Measurements from ENCODE around the gene C1QC.

C1QC gene

GRCh38 chr1:22611530-22611947 is 31.9 kb upstream of the C1QC start:
- no peak for DNase-seq (ENCODE audit: low spot score in 2 of 2)
- no peaks in the 10 kb centered on the region for H3K9me3 Mint-ChIP-seq

GRCh38 chr1:22612671-22613571 is 30.5 kb upstream of the C1QC start:
- Mint-ChIP-seq H3K4me1 (no peaks in the 10 kb centered on the region), H3K27me3 (peaks cover 27% of the 10 kb centered on the region), H3K9me3 (no peaks in the 10 kb centered on the region), H3K27ac (no peak overlapping the region), H3K36me3 (no peaks in the 10 kb centered on the region), H3K4me3 (no peak overlapping the region)
- ATAC-seq (ENCODE audit: low read depth) (no peak), DNase-seq (ENCODE audit: low spot score in 2 of 2) (no peak)

More at GRCh38 chr1:22611530-22611947, 31.9 kb upstream of the C1QC start:
- peaks cover 23% of the 10 kb centered on the region for H3K27me3 Mint-ChIP-seq
- no peak overlapping the region for H3K27ac Mint-ChIP-seq
- no peaks in the 10 kb centered on the region for H3K36me3 Mint-ChIP-seq
- no peak overlapping the region for H3K4me3 Mint-ChIP-seq
- ATAC-seq (ENCODE audit: low read depth), result no peak
- no peaks in the 10 kb centered on the region for H3K4me1 Mint-ChIP-seq

GRCh38 chr1:22613572-22613918 is 29.9 kb upstream of the C1QC start:
- Mint-ChIP-seq H3K4me1 (no peaks in the 10 kb centered on the region), H3K27ac (no peak overlapping the region), H3K27me3 (peaks cover 23% of the 10 kb centered on the region), H3K36me3 (no peaks in the 10 kb centered on the region), H3K9me3 (no peaks in the 10 kb centered on the region), H3K4me3 (no peak overlapping the region)
- DNase-seq (ENCODE audit: low spot score in 2 of 2) (no peak), ATAC-seq (ENCODE audit: low read depth) (no peak)

- H3K36me3 Mint-ChIP-seq, result no peaks in the 10 kb centered on the region
- ATAC-seq (ENCODE audit: low read depth), result no peak
- peaks cover 23% of the 10 kb centered on the region for H3K27me3 Mint-ChIP-seq
- no peak overlapping the region for H3K4me3 Mint-ChIP-seq
- H3K4me1 Mint-ChIP-seq, result no peaks in the 10 kb centered on the region
- no peak for DNase-seq (ENCODE audit: low spot score in 2 of 2)
- H3K9me3 Mint-ChIP-seq, result no peaks in the 10 kb centered on the region
- no peak overlapping the region for H3K27ac Mint-ChIP-seq
Measured at GRCh38 chr1:22613951-22614350, 29.5 kb upstream of the C1QC start.

- peaks cover 22% of the 10 kb centered on the region for H3K27me3 Mint-ChIP-seq
Measured at GRCh38 chr1:22615886-22616285, 27.5 kb upstream of the C1QC start.

GRCh38 chr1:22616571-22616970 is 26.9 kb upstream of the C1QC start:
- ATAC-seq (ENCODE audit: low read depth) (no peak), DNase-seq (ENCODE audit: low spot score in 2 of 2) (no peak)
- no peak overlapping the region for H3K4me3 Mint-ChIP-seq
- H3K27ac Mint-ChIP-seq, result no peak overlapping the region
- H3K4me1 Mint-ChIP-seq, result no peaks in the 10 kb centered on the region
- H3K36me3 Mint-ChIP-seq, result no peaks in the 10 kb centered on the region
- no peaks in the 10 kb centered on the region for H3K9me3 Mint-ChIP-seq
- peaks cover 24% of the 10 kb centered on the region for H3K27me3 Mint-ChIP-seq

More at GRCh38 chr1:22615886-22616285, 27.5 kb upstream of the C1QC start:
- no peaks in the 10 kb centered on the region for H3K4me1 Mint-ChIP-seq
- H3K27ac Mint-ChIP-seq, result no peak overlapping the region
- DNase-seq (ENCODE audit: low spot score in 2 of 2) (no peak), ATAC-seq (ENCODE audit: low read depth) (no peak)
- H3K9me3 Mint-ChIP-seq, result no peaks in the 10 kb centered on the region
- H3K4me3 Mint-ChIP-seq, result no peak overlapping the region
- H3K36me3 Mint-ChIP-seq, result no peaks in the 10 kb centered on the region

- Mint-ChIP-seq H3K9me3 (no peaks in the 10 kb centered on the region), H3K4me1 (no peaks in the 10 kb centered on the region), H3K27ac (no peak overlapping the region), H3K27me3 (peaks cover 20% of the 10 kb centered on the region), H3K36me3 (no peaks in the 10 kb centered on the region), H3K4me3 (no peak overlapping the region)
- no peak for ATAC-seq (ENCODE audit: low read depth)
- DNase-seq (ENCODE audit: low spot score in 2 of 2), result no peak
Measured at GRCh38 chr1:22618056-22618455, 25.4 kb upstream of the C1QC start.

- no peaks in the 10 kb centered on the region for H3K4me1 Mint-ChIP-seq
- ATAC-seq (ENCODE audit: low read depth), result no peak
- H3K4me3 Mint-ChIP-seq, result no peak overlapping the region
- no peaks in the 10 kb centered on the region for H3K9me3 Mint-ChIP-seq
- no peaks in the 10 kb centered on the region for H3K36me3 Mint-ChIP-seq
- H3K27ac Mint-ChIP-seq, result no peak overlapping the region
- peaks cover 19% of the 10 kb centered on the region for H3K27me3 Mint-ChIP-seq
- DNase-seq (ENCODE audit: low spot score in 2 of 2), result no peak
Measured at GRCh38 chr1:22619252-22619651, 24.2 kb upstream of the C1QC start.

GRCh38 chr1:22619798-22620197 is 23.6 kb upstream of the C1QC start:
- Mint-ChIP-seq H3K27me3 (peaks cover 19% of the 10 kb centered on the region), H3K4me3 (no peak overlapping the region), H3K4me1 (no peaks in the 10 kb centered on the region), H3K36me3 (no peaks in the 10 kb centered on the region), H3K9me3 (no peaks in the 10 kb centered on the region), H3K27ac (no peak overlapping the region)
- no peak for ATAC-seq (ENCODE audit: low read depth)
- DNase-seq (ENCODE audit: low spot score in 2 of 2), result no peak

- ATAC-seq (ENCODE audit: low read depth), result no peak
- H3K27ac Mint-ChIP-seq, result no peak overlapping the region
- no peaks in the 10 kb centered on the region for H3K36me3 Mint-ChIP-seq
- H3K27me3 Mint-ChIP-seq, result peaks cover 18% of the 10 kb centered on the region
- no peak overlapping the region for H3K4me3 Mint-ChIP-seq
- H3K4me1 Mint-ChIP-seq, result no peaks in the 10 kb centered on the region
- no peak for DNase-seq (ENCODE audit: low spot score in 2 of 2)
- no peaks in the 10 kb centered on the region for H3K9me3 Mint-ChIP-seq
Measured at GRCh38 chr1:22621761-22622160, 21.7 kb upstream of the C1QC start.

- H3K4me1 Mint-ChIP-seq, result no peaks in the 10 kb centered on the region
- H3K36me3 Mint-ChIP-seq, result no peaks in the 10 kb centered on the region
- peaks cover 23% of the 10 kb centered on the region for H3K27me3 Mint-ChIP-seq
- DNase-seq (ENCODE audit: low spot score in 2 of 2) (no peak), ATAC-seq (ENCODE audit: low read depth) (no peak)
- H3K9me3 Mint-ChIP-seq, result no peaks in the 10 kb centered on the region
- H3K4me3 Mint-ChIP-seq, result no peak overlapping the region
- no peak overlapping the region for H3K27ac Mint-ChIP-seq
Measured at GRCh38 chr1:22625262-22625925, 18.0 kb upstream of the C1QC start.

- no peaks in the 10 kb centered on the region for H3K4me1 Mint-ChIP-seq
- no peak overlapping the region for H3K4me3 Mint-ChIP-seq
- no peak for DNase-seq (ENCODE audit: low spot score in 2 of 2)
- no peaks in the 10 kb centered on the region for H3K36me3 Mint-ChIP-seq
- no peaks in the 10 kb centered on the region for H3K9me3 Mint-ChIP-seq
- peaks cover 20% of the 10 kb centered on the region for H3K27me3 Mint-ChIP-seq
- ATAC-seq (ENCODE audit: low read depth), result no peak
- H3K27ac Mint-ChIP-seq, result no peak overlapping the region
Measured at GRCh38 chr1:22626237-22627157, 16.9 kb upstream of the C1QC start.

- no peaks in the 10 kb centered on the region for H3K9me3 Mint-ChIP-seq
- H3K4me3 Mint-ChIP-seq, result no peak overlapping the region
- H3K4me1 Mint-ChIP-seq, result no peaks in the 10 kb centered on the region
- H3K27me3 Mint-ChIP-seq, result peaks cover 20% of the 10 kb centered on the region
- DNase-seq (ENCODE audit: low spot score in 2 of 2), result no peak
- H3K36me3 Mint-ChIP-seq, result no peaks in the 10 kb centered on the region
- no peak for ATAC-seq (ENCODE audit: low read depth)
- no peak overlapping the region for H3K27ac Mint-ChIP-seq
Measured at GRCh38 chr1:22627331-22627730, 16.1 kb upstream of the C1QC start.
